RWPE2 (cell line): ENCODE results near the gene PRDM16.

Source experiments
- ATAC-seq: fragments of 200-7000 bp; cut with Tn5 transposase; 3 replicates; pipeline ENCODE4 v1.9.1; 2021; ENCODE audit warnings: low read depth
- DNase-seq: peaks from one replicate; pipeline ENCODE4 v3.0.0-alpha.2; 2020; ENCODE audit warnings: low spot score
- H3K27ac ChIP-seq: fragments of 450-650 bp; 2 replicates; pipeline ENCODE4 v1.5.1; 2017; ENCODE audit warnings: mild to moderate bottlenecking; ENCODE audit not compliant: poor library complexity, severe bottlenecking
- H3K27me3 ChIP-seq: fragments of 250-450 bp; sonication (Bioruptor Pico); 2 replicates; pipeline ENCODE4 v1.5.1; 2021; ENCODE audit warnings: mild to moderate bottlenecking, moderate library complexity; ENCODE audit not compliant: insufficient read depth, poor library complexity, severe bottlenecking
- H3K36me3 ChIP-seq: fragments of 250-450 bp; sonication (Bioruptor Pico); 2 replicates; pipeline ENCODE4 v1.5.1; 2020; ENCODE audit warnings: low read depth, mild to moderate bottlenecking, moderate library complexity
- H3K4me1 ChIP-seq: fragments of 250-450 bp; sonication (Bioruptor Pico); 2 replicates; pipeline ENCODE4 v1.5.1; 2021; ENCODE audit warnings: mild to moderate bottlenecking, moderate library complexity; ENCODE audit not compliant: insufficient read depth, poor library complexity, severe bottlenecking
- H3K4me3 ChIP-seq: fragments of 250-450 bp; sonication (Bioruptor Pico); 2 replicates; pipeline ENCODE4 v1.5.1; 2021; ENCODE audit warnings: mild to moderate bottlenecking, moderate library complexity; ENCODE audit not compliant: severe bottlenecking
- H3K9me3 ChIP-seq: fragments of 250-450 bp; sonication (Bioruptor Pico); 2 replicates; pipeline ENCODE4 v1.5.1; 2021; ENCODE audit warnings: mild to moderate bottlenecking, moderate library complexity; ENCODE audit not compliant: severe bottlenecking
- TF ChIP-seq, protein P1 (sequence below): fragments of 450-650 bp; IDR thresholded peaks from one replicate; pipeline ENCODE4 v1.5.1; 2017; ENCODE audit warnings: mild to moderate bottlenecking, moderate library complexity; ENCODE audit not compliant: poor library complexity, severe bottlenecking

PRDM16 gene

DNA sequence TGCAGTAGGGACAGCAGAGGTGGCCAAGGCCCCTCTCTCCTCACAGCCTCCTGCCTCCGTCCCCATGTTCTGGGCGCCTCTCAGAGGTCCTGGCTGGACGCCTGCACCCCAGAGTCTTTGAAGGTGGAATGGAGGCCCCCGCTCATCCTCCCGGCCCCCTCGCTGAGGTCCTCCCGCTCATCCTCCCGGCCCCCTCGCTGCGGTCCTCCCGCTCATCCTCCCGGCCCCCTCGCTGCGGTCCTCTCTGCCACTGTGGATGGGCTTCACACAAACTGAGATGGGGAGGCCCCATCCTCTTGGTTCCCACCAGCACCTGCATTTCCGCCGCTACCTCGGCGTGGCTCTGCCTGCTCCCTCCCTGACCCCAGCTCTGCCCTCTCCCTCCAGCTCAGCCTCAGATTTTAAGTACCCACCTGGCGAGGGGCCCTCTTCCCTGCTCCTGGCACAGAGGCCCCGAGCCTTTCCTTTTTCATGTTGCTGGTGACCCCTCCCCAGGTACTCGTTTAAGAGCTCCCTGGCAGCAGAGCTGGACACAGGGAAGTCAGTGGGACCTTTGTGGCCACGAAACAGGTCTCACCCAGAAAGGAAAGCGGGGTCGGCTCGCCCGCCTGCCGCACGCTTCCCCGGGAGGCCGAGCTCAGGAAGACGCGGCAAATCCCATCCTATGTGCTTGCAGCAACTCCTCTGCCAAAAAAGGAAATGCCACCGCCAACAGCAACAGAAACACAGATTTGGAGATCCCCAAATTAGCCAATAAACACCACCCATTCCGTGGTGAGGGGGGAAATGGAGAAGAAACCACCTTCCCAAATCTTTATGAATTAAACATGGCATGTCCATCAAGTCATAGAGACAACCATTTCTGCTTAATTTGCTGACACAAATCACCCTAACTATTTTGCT is 143.7 kb downstream of the PRDM16 start:
- Histone ChIP-seq H3K4me1 (no peaks in the 10 kb centered on the region), H3K27ac (no peak overlapping the region), H3K27me3 (peaks cover 6% of the 10 kb centered on the region), H3K4me3 (no peak overlapping the region), H3K36me3 (no peaks in the 10 kb centered on the region), H3K9me3 (no peaks in the 10 kb centered on the region)
- no peak for DNase-seq
- no peak for ATAC-seq
- TF ChIP-seq, protein P1, sequence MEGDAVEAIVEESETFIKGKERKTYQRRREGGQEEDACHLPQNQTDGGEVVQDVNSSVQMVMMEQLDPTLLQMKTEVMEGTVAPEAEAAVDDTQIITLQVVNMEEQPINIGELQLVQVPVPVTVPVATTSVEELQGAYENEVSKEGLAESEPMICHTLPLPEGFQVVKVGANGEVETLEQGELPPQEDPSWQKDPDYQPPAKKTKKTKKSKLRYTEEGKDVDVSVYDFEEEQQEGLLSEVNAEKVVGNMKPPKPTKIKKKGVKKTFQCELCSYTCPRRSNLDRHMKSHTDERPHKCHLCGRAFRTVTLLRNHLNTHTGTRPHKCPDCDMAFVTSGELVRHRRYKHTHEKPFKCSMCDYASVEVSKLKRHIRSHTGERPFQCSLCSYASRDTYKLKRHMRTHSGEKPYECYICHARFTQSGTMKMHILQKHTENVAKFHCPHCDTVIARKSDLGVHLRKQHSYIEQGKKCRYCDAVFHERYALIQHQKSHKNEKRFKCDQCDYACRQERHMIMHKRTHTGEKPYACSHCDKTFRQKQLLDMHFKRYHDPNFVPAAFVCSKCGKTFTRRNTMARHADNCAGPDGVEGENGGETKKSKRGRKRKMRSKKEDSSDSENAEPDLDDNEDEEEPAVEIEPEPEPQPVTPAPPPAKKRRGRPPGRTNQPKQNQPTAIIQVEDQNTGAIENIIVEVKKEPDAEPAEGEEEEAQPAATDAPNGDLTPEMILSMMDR, result no peak

DNA sequence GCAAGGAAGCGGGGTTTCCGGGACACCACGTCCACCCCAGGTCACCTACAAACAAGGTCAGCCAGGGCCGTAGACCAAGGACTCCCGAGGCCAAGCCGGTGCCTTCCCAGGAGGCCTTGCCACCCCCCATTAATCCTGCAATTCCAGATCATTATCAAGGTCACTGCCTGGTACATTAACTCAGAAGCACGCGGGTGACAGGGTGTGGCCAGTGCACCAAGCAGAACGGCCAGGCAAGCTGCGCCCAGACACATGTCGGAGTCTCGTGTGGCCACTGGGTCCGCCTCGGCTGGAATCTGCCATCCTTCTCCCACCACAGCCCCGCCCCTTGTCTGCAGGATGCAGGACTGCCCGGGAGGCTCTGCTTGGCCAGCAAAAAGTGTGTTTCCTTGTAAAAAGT is 144.7 kb downstream of the PRDM16 start:
- Histone ChIP-seq H3K36me3 (no peaks in the 10 kb centered on the region), H3K27me3 (peaks cover 15% of the 10 kb centered on the region), H3K9me3 (no peaks in the 10 kb centered on the region), H3K4me3 (no peak overlapping the region), H3K4me1 (no peaks in the 10 kb centered on the region), H3K27ac (no peak overlapping the region)
- TF ChIP-seq, protein P1, result no peak
- ATAC-seq (no peak), DNase-seq (no peak)

DNA sequence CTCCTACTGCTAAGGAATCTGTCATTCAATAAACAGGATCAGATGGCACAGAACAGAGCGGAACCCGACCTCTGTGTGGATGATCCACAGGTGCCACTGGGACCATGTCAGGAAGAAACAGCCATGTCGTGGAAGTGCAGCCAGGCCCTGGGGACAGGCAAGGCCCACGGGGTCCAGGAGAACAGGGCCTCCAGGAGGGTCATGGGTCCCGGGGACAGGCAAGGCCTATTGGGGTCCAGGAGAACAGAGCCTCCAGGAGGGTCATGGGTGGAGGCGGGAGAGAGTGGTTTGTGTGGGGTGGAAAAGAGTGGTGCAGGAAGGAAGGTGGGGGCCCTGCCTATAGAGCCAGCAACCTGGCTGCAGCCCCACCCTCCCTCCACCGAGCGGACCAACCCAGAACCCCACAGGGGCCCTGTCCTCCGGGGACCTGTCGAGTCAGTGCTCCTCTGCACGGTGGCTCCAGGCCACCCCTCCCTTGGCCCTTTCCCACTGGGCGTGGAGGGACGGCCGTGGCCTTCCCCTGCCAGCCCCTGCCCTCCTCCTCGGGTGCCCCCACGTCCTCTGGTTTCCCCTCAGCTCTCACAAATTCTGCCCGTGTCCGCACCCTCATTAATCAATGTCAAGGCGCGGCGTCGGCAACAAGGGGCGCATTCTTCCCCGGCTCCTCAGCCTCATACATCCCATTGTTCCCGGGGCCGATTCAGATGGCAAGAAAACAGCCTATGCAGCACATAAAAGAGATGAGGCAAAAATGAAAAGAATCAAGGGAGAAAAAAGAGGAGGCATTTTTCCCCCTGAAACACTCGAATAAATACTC is 146.4 kb downstream of the PRDM16 start:
- Histone ChIP-seq H3K27ac (no peak overlapping the region), H3K4me1 (no peaks in the 10 kb centered on the region), H3K36me3 (no peaks in the 10 kb centered on the region), H3K4me3 (no peak overlapping the region), H3K27me3 (peaks cover 29% of the 10 kb centered on the region), H3K9me3 (no peaks in the 10 kb centered on the region)
- TF ChIP-seq, protein P1, result no peak
- no peak for ATAC-seq
- DNase-seq, result no peak

DNA sequence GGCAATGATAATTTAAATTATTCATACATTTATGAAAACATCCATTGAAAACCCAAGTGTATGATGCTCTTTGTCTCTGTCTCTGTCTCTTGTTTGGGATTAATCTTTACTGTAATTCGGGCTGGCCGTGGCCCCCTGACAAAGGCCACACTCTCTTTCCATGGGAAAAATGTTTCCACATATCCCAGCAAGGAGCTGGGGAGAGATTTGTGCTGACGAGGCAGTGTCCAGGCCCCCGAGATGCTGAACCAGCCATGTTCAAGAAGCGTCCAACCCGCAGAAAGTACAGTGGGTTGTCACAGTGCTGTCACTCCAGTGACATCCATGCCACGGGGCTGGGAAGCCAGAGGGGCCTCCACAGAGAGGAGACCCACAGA is 147.0 kb downstream of the PRDM16 start:
- Histone ChIP-seq H3K4me1 (no peaks in the 10 kb centered on the region), H3K9me3 (no peaks in the 10 kb centered on the region), H3K36me3 (no peaks in the 10 kb centered on the region), H3K27ac (no peak overlapping the region), H3K27me3 (peaks cover 29% of the 10 kb centered on the region), H3K4me3 (no peak overlapping the region)
- DNase-seq, result no peak
- ATAC-seq, result no peak
- TF ChIP-seq, protein P1, result no peak
